Cardiac muscle cell (in vitro differentiated cells and primary cell): ENCODE measurements around the gene OR7C1. TPM values are rescaled to one million over a fixed set of nuclear protein-coding genes. Genes with fewer than 3 reads are reported as not detected.
A peak's percentile ranks its signal among the peaks of the same experiment; 100 is the strongest.
"Not testable (repeated sequence)": the region's sequence is repeated elsewhere in the genome, so short reads cannot be mapped to it uniquely, and the experiment has no call there.

ENCODE experiments used
- DNase-seq, 2 donors: peaks; one replicate each; pipeline versions ENCODE4 v3.0.0 to v3.0.0-alpha.2; 2010 to 2017; ENCODE audit warnings: low read depth in 1 of 2, low spot score in 1 of 2
- H3K27ac ChIP-seq: fragments of 200-600 bp; sonication (generic); 2 replicates; pipeline ENCODE4 v1.5.1; 2016
- H3K27me3 ChIP-seq: fragments of 200-600 bp; sonication (generic); 2 replicates; pipeline ENCODE4 v1.6.0; 2016; ENCODE audit warnings: control low read depth
- H3K36me3 ChIP-seq: fragments of 200-600 bp; sonication (generic); 2 replicates; pipeline ENCODE4 v1.5.1; 2016; ENCODE audit warnings: control low read depth
- H3K4me1 ChIP-seq: fragments of 200-600 bp; sonication (generic); 2 replicates; pipeline ENCODE4 v1.8.1; 2017; ENCODE audit warnings: low read depth, mild to moderate bottlenecking, mixed run types
- H3K4me3 ChIP-seq: fragments of 200-600 bp; sonication (generic); 2 replicates; pipeline ENCODE4 v1.5.1; 2016; ENCODE audit warnings: mild to moderate bottlenecking
- H3K9me3 ChIP-seq: fragments of 200-600 bp; sonication (generic); 2 replicates; pipeline ENCODE4 v1.5.1; 2017; ENCODE audit warnings: low read depth, mild to moderate bottlenecking, control low read depth
- polyA plus RNA-seq: library from polyadenylated mRNA; unstranded; fragments of >200 nt; fragmentation: Nextera tagmentation; extraction: Ambion mirVana; gene quantifications from 2 replicates; pipeline ENCODE4 v1.2.1, GENCODE V29; 2016
- total RNA-seq: library from RNA; depleted of rRNA; stranded (reverse); fragments of >200 nt; gene quantifications from 2 replicates; pipeline ENCODE4 v1.2.3, GENCODE V29; 2016
- TF ChIP-seq, protein P1 (sequence below): IDR thresholded peaks from 2 replicates; pipeline ENCODE4 v1.5.1; 2012; ENCODE audit warnings: low read depth, mild to moderate bottlenecking, low read length

The OR7C1 gene
- total and polyA plus RNA-seq, 2 experiments from 2014 or later = not detected

DNA sequence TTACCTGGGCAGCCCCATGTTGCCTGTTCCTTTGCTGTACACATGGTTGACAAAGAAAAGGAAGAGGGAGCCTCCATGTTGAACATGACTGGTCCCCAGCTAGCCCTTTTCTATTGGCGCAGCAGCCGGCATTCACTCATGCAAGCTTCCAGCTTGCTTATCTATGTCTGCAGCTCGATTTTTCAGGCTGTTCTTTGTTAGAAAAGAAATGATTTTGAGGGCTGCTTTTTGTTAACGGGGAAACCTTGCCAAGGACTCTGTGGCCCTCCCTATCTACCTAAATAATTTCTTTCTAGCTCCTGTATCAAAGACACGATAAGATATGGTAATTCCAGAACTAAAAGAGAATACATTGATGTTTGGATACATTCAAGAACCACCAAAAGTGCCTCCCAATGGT lies 36.2 kb downstream of the OR7C1 start:
- no peaks in the 10 kb centered on the region for H3K36me3 ChIP-seq
- TF ChIP-seq, protein P1, sequence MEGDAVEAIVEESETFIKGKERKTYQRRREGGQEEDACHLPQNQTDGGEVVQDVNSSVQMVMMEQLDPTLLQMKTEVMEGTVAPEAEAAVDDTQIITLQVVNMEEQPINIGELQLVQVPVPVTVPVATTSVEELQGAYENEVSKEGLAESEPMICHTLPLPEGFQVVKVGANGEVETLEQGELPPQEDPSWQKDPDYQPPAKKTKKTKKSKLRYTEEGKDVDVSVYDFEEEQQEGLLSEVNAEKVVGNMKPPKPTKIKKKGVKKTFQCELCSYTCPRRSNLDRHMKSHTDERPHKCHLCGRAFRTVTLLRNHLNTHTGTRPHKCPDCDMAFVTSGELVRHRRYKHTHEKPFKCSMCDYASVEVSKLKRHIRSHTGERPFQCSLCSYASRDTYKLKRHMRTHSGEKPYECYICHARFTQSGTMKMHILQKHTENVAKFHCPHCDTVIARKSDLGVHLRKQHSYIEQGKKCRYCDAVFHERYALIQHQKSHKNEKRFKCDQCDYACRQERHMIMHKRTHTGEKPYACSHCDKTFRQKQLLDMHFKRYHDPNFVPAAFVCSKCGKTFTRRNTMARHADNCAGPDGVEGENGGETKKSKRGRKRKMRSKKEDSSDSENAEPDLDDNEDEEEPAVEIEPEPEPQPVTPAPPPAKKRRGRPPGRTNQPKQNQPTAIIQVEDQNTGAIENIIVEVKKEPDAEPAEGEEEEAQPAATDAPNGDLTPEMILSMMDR = no peak
- H3K4me3 ChIP-seq = no peak overlapping the region
- no peaks in the 10 kb centered on the region for H3K9me3 ChIP-seq
- H3K27me3 ChIP-seq = no peaks in the 10 kb centered on the region
- H3K4me1 ChIP-seq = no peaks in the 10 kb centered on the region
- H3K27ac ChIP-seq = no peak overlapping the region
- no peak for DNase-seq

DNA sequence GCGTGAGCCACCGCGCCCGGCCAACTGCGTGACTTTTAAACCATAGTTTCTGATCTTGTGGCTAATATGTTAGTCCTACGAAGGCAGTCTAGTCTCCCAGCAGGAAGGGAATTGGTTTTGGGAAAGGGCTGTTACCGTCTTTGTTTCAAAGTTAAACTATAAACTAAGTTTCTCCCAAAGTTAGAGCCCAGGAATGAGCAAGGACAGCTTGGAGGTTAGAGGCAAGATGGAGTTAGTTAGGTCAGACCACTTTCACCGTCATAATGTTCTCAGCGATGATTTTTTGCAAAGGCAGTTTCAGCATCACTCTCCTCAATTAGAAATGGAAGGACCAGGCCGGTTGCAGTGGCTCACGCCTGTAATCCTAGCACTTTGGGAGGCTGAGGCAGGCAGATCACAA lies 39.0 kb downstream of the OR7C1 start:
- no peaks in the 10 kb centered on the region for H3K36me3 ChIP-seq
- TF ChIP-seq, protein P1 = no peak
- H3K9me3 ChIP-seq = no peaks in the 10 kb centered on the region
- no peak overlapping the region for H3K4me3 ChIP-seq
- no peak overlapping the region for H3K27ac ChIP-seq
- H3K27me3 ChIP-seq = no peaks in the 10 kb centered on the region
- H3K4me1 ChIP-seq = no peaks in the 10 kb centered on the region
- DNase-seq = no peak

- no peak overlapping the region for H3K4me3 ChIP-seq
- no peaks in the 10 kb centered on the region for H3K9me3 ChIP-seq
- H3K27ac ChIP-seq = no peak overlapping the region
- H3K4me1 ChIP-seq = no peaks in the 10 kb centered on the region
- H3K36me3 ChIP-seq = no peaks in the 10 kb centered on the region
- TF ChIP-seq, protein P1 = no peak
- no peaks in the 10 kb centered on the region for H3K27me3 ChIP-seq
- DNase-seq = no peak
Observed at GRCh38 chr19:14795078-14795721, 39.8 kb downstream of the OR7C1 start.

- not testable (repeated sequence) for H3K27ac ChIP-seq, H3K4me3 ChIP-seq, H3K27me3 ChIP-seq, H3K4me1 ChIP-seq, H3K9me3 ChIP-seq, DNase-seq, H3K36me3 ChIP-seq
Observed at GRCh38 chr19:14792250-14792649, 42.7 kb downstream of the OR7C1 start.

- DNase-seq = peak; percentile 25 to 57
- H3K27ac ChIP-seq = no peak overlapping the region
- H3K36me3 ChIP-seq = no peaks in the 10 kb centered on the region
- no peaks in the 10 kb centered on the region for H3K9me3 ChIP-seq
- TF ChIP-seq, protein P1 = peak; percentile 90
- no peak overlapping the region for H3K4me3 ChIP-seq
- H3K27me3 ChIP-seq = no peaks in the 10 kb centered on the region
- H3K4me1 ChIP-seq = no peaks in the 10 kb centered on the region
Observed at GRCh38 chr19:14786421-14786851, 48.5 kb downstream of the OR7C1 start.

DNA sequence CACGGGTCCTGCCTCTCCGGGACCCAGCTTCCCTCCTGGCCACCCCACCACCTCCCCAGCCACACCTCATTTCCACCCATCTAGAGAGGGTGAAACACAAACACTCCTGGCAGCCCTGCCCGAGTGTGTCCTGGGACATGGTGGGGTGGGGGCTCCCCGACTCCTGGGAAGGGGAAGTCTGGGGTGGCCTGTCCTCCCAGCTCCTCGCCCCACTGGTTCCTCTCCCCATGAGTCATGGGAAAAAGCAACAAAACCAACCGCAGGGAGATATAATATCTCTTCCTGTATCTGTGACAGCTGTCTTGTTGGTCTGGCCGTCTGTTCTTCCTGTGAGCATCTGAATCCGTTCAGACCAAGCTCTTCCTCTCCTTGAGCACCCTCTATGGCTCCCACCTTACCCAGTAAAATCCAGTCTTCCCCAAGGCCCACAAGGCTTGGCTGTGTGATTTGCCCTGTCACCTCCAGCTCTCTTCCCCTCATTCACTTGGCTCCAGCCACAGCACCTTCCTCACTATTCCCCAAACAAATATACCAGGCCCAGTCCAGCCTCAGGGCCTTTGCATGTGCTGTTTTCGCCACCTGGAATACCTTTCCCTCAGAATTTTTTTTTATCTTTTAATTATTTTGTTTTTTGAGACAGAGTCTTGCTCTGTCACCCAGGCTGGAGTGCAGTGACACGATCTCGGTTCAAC lies 49.7 kb downstream of the OR7C1 start:
- H3K4me3 ChIP-seq, H3K36me3 ChIP-seq, H3K27ac ChIP-seq, H3K4me1 ChIP-seq, H3K9me3 ChIP-seq, H3K27me3 ChIP-seq: not testable (repeated sequence)
- peak in 1 of 2 donors; percentile 84 for DNase-seq

GRCh38 chr19:14784730-14785101 lies 50.3 kb downstream of the OR7C1 start:
- peak in 1 of 2 donors; percentile 93 for DNase-seq

GRCh38 chr19:14783410-14783998 lies 51.5 kb downstream of the OR7C1 start:
- H3K9me3 ChIP-seq = not testable (repeated sequence)

More at GRCh38 chr19:14784730-14785101, 50.3 kb downstream of the OR7C1 start:
- not testable (repeated sequence) for H3K4me1 ChIP-seq, H3K4me3 ChIP-seq, H3K27ac ChIP-seq, H3K9me3 ChIP-seq, H3K36me3 ChIP-seq, H3K27me3 ChIP-seq

More at GRCh38 chr19:14783410-14783998, 51.5 kb downstream of the OR7C1 start:
- not testable (repeated sequence) for H3K4me3 ChIP-seq, H3K36me3 ChIP-seq, H3K27me3 ChIP-seq, H3K27ac ChIP-seq, H3K4me1 ChIP-seq, DNase-seq
